NCI-H1436 (cell line): ENCODE data around the gene ZBTB7C.

ENCODE experiments used
- DNase-seq: peaks from one replicate; lab custom pipeline; 2025; lab: John Stamatoyannopoulos, UW

The ZBTB7C gene

DNA sequence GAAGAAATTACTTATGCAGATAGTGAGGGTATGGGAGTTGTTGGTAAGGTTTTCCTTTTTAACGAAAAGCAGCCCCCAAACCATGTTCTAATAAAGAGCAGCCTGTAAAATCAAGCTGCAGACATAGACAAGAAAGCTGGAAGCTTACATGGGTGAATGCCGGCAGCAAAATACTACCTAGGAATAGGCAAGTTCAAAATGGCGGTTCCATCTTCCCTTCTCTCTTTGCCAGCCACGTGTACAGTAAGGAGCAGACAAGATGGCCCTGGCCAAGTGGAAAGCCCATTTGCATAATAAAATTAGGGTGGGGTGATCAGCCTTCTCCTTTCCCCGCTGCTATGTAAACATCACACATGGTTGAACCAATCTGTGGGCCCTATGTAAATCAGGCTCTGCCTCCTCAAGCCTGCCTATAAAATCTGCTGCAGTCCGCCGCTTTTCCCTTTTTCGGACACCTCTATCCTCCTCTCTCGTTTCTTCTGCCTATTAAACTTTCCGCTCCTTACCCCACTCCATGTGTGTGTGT lies 155.0 kb downstream of the ZBTB7C start:
- no peak for DNase-seq

DNA sequence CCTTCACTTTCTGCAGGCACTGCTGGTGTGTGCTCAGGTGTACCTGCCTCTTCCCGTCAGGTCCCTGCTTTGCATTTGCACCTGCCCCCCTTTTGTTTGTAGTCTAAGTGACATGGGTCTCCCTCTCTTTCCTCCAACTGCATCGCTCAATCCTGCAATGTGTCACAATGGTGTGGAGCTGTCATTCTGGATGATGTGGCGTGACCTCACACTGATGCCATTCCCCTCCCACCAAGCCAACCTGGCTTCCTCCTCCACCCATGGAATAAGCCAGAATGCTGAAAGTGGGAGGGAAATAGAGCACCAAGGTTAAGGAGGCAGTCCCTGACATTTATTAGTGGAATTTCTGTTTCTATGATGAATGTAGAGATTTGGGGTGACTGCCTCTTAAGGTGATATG lies 156.7 kb downstream of the ZBTB7C start:
- DNase-seq = no peak

DNA sequence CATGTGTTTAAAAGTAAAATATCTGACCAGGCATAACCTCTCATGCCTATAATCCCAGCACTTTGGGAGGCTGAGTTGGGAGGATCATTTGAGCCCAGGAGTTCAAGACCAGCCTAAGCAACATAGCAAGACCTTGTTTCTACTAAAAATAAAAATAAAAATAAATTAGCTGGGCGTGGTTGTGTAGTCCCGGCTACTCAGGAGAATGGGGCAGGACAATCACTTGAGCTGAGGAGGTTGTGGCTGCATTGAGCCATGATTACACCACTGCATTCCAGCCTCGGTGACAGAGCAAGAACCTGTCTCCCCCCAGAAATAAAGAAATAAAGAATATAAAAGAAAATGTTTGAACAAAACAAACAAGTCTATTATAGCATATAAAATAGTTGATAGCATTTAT lies 158.3 kb downstream of the ZBTB7C start:
- DNase-seq = no peak

DNA sequence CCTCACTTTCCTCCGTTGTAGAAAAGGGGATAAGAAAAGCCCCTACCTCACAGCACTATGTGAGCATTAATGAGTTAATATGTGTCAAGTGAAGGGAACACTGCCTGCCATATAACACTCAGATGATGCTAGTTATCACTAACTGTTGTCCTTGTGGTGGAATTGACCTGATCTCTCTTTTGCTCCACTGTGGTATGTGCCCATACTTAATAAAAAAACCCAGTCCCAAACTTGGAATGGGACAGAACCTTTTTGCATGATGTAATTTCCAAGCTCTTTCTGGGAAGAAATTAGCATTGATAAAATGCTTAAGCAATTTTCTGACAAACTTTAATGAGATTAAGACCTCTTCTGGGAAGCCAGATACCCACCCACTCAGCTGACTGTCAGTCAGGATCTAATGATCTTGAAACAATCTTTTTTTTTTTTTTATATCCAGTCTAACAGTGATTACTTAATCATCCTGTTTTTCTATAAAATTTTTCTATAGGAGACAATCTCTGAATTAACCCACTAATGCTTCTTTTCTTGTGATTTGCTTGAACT lies 158.7 kb downstream of the ZBTB7C start:
- no peak for DNase-seq

DNA sequence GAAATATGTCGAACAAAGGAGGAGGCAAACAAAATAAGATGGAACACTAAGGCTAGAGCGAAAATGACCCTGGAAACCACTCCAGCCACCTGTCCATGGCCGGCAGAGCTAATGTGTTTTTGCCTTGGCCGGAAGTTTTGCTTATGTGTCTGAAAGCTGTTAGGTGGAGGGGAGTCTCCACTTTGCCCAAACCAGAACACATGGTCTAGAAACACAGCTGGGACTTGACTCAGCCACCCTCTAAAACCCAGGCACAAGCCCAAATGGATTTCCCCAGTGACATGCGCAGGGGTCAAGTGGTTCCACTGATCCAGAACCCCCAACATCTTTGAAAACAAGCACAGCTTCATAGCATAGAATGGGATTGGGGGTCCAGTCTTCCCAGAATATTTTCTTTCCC lies 159.3 kb downstream of the ZBTB7C start:
- no peak for DNase-seq

DNA sequence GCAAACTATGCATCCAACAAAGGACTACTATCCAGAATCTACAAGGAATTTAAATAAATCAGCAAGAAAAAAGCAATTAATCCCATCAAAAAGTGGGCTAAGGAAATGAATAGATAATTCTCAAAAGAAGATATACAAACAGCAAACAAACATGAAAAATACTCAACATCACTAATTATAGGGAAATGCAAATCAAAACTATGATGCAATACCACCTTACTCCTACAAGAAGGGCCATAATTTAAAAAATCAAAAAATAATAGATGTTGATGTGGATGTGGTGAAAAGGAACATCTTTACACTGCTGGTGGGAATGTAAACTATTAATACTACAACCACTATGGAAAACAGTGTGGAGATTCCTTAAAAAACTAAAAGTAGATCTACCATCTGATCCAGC lies 164.7 kb downstream of the ZBTB7C start:
- DNase-seq = no peak

DNA sequence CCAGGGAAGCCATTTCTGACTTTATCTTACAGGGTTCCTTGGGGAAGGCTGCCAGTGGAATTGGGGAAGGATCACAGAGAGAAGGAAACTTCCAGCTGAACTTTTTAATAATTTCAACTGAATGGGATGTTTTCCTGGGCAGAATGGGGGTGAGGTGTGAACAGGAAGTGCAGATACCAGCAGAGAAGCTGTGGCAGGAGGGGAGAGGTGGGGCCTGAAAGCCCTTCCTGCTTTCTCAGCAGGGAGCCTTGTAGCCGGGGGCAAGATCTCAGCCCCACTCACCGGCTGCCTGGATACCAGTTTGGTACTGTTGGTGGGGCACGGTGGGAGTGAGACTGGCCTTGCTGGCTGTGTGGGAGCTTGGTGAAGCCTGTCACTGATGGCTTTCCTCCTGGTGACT lies 170.5 kb downstream of the ZBTB7C start:
- DNase-seq = no peak

DNA sequence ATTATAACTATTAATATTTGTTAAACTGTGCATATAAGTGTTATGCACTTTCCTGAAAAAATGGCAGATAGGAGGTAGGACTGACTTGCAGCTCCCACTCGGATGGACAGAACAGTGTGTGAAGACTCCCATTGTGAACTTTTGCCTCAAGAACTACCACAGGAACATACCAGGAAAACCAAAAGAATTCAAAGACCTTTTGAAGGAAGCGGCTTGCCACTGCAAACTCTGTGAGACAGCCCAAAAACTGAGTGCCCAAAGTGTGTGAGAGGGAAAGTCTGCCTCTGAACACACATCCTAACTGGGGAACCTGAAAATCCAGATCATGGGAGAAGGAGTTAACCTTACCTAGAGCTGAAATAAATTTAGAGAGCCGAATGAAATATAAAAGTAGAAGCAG lies 171.0 kb downstream of the ZBTB7C start:
- no peak for DNase-seq

DNA sequence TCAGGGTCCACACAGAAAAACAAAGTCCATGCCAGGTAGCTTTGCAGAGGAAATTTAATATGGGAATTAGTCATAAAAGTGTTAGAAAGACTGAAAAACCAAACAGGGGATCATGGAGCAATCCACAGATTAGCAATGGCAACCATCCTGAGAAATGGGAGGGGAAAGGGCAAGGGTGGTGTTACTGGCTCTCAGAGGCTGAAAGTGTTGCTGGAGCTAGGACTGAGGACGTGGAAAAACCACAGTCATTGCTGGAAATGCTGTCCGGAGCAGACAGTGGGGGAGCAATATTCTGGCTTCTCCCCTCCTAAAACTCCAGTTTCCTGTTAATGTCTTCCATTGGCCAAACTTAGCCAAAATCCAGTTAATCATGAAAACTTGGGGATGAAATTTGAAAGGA lies 172.4 kb downstream of the ZBTB7C start:
- no peak for DNase-seq

DNA sequence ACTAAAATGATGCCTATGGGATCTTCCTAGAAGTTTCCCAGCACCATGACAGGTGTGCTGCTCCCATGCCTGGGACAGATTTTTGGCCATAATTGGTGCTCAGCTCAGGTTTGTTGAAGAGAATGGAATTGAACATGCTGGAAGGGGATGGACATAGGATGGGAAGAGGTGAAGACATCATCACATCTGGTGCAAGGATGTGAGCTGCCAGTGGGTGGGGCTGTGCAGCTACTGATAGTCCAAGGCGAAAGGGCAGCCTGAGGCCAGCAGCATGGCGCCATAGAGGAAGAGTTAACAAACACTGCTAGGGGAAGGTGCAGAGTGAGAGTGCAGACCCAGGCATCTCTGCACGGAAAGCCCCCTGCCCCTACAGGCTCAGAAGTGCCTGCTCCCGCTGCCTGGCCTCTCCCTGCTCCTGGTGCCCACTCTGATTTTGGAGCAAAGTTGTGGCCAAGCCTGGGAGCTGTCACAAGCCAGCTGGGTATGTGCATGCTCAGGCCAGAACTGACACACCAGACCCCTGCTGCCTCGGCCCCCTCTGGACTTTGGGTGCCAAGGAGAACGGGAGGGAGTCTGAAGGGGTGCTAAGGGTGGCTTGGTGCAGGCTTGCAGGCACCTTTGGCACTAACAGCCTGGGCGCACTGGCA lies 178.6 kb downstream of the ZBTB7C start:
- peak; percentile 66 for DNase-seq

DNA sequence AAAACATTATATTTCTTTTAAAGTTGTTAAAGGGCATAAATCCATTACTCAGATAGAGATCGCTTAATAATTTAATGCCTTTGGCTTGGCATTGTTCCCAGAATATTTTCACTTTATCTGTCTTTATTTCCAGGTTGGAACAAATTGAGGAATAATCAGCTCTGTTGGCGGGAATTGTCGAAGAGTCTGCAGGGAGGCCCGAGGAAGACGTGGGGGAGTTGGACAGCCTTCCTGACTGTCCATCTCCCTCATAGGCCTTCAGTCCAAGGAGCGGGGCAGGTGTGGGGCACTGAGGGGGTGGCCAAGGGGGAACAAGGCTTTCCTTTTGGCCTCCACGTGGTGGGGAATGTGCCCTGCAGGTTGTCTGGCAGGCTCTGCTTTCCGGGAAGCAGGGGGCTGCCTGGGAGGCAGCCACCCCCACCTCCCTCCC lies 179.6 kb downstream of the ZBTB7C start:
- DNase-seq = no peak

DNA sequence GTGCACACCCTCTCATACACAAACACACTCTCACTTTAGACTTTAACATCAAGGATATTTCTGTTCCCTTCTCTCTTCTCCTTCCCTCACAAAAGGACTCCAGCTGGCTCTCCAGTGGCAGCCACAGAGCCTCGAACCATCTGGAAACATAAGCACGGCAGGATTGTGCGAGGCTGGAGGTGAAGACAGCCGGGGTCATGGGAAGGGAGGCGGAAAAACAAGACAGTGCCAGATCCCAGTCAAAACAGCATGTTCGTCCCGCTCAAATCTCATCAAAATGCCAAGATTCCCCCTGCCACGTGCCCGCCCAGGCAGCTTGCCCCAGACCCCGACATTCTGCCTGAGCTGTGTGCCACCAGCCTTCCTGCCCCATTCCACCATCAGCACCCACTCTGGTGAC lies 180.3 kb downstream of the ZBTB7C start:
- no peak for DNase-seq

DNA sequence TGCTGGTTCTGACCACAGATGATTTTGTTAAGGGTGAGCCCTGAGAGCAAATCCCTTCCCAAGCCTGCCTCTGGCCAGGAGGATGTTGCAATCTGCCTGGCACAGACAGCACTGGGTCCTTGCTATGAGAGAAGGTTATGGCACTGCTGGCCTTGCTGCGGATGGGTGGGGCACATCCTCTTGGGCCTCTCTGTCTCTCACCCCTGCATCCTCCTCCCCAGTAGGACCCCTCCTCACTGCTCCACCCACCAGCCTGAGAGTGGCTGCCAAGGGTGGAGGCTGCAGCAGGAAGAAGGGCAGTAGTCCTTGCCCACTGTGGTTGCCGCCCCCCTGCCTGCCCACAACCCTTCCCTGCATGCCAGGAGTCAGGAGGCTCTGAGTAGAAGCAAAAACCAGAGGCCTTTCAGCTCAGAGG lies 180.9 kb downstream of the ZBTB7C start:
- DNase-seq = no peak

DNA sequence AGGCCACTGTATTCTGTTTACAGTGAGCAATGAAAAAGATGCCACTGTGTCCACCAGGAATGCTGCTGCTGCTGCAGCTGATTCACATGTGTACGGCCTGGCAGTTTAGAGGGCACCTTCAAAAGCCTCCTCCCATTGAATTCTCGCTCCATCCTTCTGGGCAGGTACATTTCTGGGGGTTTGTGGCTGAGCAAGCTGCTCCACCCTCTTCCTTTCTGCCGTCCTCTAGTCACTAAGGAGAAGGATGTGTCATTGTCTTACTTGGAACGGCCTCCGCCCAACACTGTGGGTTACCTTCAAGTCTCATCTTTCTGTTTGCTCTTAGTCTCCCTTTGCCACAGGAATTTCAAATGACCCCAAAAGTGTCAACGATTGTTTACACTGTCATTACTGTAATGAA lies 182.0 kb downstream of the ZBTB7C start:
- no peak for DNase-seq

DNA sequence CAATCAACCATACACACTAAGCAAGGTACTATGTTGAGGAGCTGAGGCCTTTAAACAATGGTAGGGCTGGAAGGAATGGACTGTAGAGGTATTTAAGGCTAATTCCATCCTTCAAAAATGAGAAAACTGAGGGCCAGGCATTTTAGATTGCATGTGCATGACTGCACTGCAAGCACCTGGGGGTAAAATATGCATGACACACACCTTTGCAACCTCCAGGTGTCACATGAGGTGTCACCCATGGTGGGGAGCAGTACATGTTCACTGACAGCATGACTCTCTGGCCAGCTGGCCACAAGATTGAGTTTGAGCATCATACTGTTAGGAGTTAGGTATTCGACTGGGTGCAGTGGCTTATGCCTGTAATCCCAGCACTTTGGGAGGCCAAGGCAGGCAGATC lies 182.8 kb downstream of the ZBTB7C start:
- no peak for DNase-seq

DNA sequence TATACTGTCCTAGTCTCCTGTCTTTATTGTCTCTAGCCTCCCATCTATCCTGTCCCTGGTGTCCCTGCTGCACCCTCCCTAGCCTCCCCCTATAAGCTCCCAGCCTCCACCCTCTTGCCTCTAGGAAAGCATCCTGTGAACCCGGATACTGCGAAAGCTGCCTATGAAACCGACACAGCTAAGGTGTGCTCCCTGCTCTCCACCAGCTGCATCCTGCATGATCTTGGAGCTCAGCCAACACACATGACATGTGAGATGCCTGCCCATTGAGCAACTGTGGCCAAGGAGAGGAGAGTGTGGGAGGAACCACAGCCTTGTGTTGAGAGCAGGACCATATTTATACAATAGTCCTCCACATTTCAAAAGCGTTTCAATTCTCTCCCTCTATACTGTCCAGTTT lies 187.1 kb downstream of the ZBTB7C start:
- peak; percentile 90 for DNase-seq

DNA sequence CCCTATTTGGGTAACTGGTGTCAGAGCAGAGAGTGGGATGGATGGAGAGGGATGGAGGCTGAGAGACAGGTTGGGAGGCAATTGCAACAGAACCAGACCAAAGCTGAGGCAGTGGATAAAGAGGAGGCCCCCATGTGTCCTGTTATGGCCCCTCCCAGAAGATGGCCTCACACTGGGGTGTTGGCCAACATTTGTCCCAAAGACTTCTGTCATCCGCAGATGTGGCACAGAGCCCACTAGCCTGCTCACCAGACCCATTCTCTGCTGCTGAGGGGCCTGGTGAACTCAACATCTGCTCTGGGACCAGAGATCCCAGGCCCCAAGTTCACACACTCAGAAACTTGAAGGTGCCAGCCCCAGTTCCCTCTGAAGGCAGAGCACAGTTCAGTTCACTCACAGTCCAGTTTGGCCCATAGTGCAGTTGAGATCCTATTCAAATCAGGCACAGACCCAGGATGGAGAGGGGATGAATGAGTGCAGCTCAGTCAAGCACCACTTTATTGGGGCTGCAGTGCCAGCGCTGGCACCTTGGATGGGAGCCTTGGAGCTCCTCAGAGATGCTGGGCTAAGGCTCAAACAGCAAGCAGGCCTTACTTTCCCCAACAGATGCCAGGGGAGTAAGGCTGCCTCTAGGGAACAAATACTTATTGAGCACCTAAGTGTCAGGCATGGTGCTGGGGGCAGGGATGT lies 189.2 kb downstream of the ZBTB7C start:
- no peak for DNase-seq

DNA sequence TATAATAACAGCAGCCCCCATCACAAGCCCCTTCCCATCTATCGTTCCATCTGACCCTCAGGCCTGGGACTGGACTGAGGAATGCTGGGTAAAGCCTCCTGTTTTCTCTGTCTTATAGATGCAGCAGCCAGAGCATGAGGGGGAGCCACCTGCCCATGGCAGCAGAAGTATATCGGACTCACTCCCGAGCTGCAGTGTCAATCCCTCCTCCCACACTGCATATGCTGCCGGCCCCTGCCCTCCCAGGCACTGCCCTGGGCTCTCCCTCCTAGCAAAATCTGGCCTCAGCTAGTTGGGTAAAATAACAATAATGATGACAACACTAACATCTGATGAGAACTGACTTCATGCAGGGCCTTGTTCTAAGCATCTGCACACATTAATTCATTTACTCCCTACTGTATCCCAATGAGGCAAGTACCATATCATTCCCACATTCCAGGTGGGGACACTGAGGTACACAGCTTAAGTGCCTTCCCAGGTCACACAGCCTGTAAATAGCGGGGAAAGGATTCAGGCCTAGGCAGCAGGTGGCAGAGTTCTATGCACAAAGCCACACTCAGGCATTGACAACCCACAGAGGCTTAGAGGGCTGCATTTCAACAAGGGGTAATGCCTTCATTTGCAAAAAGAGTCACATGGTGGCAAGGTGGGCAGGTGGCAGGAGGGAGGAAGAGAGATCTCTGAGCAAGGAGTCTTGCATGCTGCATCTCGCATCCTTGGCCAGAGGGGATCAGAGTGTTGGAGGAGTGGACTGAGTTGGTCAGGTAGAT lies 190.0 kb downstream of the ZBTB7C start:
- peak; percentile 14 for DNase-seq

DNA sequence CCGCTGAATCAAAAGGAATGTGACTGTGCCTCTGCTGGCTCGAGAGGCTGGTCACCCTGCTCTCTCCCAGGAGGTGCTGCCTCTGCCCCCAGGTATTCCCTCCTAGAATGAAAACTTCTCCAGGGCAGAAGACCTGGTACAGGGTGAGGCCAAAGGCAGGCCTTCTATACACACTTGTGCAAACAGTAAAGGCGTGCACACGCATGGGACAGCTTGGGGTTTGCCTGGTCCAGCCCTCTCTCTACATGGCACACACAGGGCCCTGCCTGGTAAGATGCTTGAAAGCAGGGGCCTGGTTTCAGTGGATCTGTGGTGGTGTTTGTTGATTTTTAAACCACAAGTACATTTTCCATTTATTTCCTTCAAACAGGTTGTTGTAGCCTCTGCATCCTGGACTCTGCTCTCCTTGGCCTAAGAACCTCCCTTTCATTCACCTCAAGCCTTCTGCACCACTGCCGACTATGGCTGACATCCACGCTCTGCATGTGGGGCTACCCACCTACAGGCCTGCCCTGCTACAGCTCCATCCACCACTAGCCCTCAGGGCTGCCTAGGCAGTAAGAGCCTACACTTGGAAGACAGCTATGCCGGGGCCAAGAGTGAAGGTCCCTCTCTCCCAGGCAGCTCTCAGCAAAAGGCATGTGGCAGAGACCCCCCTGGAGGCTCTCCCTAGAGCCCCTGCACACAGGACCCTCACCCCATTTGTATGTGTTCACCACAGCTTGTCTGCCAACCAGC lies 190.7 kb downstream of the ZBTB7C start:
- DNase-seq = no peak

DNA sequence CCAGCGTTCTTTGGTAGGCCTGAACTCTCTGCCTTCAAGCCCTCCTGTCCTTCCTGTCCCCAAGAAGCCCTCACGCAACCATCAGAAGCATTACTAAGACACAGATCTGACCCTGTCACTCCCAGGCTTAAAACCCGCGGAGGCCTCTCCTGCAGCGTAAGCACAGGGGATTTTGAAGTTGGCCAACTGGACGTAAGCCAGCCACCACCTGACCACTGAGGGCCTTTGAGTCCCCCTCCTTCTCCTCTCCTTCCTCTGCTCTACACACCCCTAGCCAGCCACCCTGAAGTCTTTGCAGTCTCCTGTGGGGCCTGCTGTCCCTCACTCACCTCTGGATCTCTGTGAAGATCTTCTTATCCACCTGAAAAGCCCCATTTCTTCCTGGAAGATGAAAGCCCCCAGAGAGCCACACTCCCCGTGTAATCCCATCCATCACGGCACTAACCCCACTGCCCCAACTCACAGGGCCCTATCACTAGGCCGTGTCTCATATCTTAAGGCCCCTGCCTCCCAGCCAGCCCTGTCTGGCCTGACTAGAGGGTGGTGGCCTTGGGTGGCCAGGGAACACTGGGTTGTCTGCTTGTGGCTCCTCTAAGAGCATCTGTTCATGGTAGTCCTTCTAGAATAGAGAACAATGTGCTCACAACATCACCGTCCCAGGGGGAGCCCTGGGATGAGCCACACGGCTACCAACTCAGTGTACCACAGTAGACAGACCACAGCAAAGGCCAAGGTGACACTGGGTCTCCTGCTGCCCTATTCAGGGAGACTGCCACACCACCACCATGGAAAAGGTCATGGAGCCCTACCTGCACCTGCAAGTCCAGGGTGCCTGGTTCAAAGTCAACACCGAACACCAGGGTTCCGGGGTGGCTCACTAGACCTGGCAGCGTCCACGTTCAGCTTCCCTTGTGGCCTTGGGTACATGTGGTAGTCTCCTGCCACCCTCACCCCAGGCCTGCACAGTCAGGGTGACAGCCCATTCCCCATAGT lies 191.6 kb downstream of the ZBTB7C start:
- DNase-seq = no peak
